ENCODE results near the gene YIPF1. TPM values are rescaled to one million over a fixed set of nuclear protein-coding genes. Genes with fewer than 3 reads are reported as not detected.

The YIPF1 gene
- total and polyA plus RNA-seq, 2 experiments from 2014 or later: 27.7 to 34.0 TPM

DNA sequence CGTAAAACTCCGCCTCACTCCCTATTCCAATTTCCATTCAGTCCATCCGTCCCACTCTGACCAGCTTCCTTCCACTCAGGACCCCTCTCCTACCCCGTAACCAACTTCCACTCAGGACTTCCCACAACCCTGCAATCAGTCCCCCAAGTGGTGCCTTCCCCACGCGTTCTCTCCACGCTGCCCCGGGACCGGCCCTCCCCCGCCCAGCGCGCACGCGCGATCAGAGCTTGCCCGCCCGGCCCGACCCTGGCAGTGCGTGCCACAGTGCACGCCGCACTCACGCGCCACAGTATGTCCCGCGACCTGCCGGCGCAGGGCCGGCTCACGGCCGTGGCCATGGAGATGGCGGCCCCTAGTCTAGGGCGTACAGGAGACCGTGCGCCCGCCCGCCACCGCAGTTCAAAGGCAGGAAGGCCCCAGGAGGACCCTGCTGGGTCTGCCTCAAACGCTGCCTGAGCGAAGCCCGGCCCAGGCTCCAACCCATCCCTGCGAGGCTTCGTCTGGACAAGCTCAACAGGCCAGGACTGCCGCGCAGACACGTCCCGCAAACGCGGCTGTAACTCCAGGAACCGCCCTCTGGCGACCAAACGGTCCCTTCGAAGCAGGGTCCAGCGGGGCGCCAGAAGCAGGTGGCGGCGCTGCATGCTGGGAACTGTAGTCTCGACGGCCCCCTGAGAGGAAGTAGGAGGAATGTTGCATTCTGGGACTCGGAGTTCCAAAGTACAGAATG lies 51.5 kb downstream of the YIPF1 start, which contains the start of gene NDC1:
Gene NDC1 (minus strand): TSS at position 373 of the 730 bp plus-strand sequence. CDS start 35 bp downstream, at position 338.
- no peaks in the 10 kb centered on the region for H4K20me1 ChIP-seq (ENCODE audit: insufficient read depth, poor library complexity, severe bottlenecking)
- peak within 1 kb of the TSS; percentile 62 for H2AFZ ChIP-seq
- peak within 1 kb of the TSS; percentile 69 for H3K4me2 ChIP-seq
- no peaks in the 10 kb centered on the region for H3K27me3 ChIP-seq
- no peaks in the 10 kb centered on the region for H3K9me2 ChIP-seq (replicated peaks; ENCODE audit: insufficient read depth)
- no peak for TF ChIP-seq EZH2 (IDR thresholded peaks at IDR 0.05; ENCODE audit: borderline replicate concordance)
- TF ChIP-seq, protein P1, sequence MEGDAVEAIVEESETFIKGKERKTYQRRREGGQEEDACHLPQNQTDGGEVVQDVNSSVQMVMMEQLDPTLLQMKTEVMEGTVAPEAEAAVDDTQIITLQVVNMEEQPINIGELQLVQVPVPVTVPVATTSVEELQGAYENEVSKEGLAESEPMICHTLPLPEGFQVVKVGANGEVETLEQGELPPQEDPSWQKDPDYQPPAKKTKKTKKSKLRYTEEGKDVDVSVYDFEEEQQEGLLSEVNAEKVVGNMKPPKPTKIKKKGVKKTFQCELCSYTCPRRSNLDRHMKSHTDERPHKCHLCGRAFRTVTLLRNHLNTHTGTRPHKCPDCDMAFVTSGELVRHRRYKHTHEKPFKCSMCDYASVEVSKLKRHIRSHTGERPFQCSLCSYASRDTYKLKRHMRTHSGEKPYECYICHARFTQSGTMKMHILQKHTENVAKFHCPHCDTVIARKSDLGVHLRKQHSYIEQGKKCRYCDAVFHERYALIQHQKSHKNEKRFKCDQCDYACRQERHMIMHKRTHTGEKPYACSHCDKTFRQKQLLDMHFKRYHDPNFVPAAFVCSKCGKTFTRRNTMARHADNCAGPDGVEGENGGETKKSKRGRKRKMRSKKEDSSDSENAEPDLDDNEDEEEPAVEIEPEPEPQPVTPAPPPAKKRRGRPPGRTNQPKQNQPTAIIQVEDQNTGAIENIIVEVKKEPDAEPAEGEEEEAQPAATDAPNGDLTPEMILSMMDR (IDR thresholded peaks at IDR 0.05; ENCODE audit: poor library complexity): peak; percentile 11
- peak; percentile 95 for DNase-seq (ENCODE audit: low spot score)
- WGBS (ENCODE audit: low lambda C conversion rate, missing lambda C conversion rate): under 1% methylated on average over 56 of the region's 59 CpGs
- no peaks in the 10 kb centered on the region for H3K36me3 ChIP-seq (replicated peaks; ENCODE audit: insufficient read depth, low read depth)
- H3K4me1 ChIP-seq (ENCODE audit: insufficient read depth): no peaks in the 10 kb centered on the region
- peak within 1 kb of the TSS; percentile 97 for H3K27ac ChIP-seq
- H3K9me3 ChIP-seq (ENCODE audit: low read depth): no peaks in the 10 kb centered on the region
- peak within 1 kb of the TSS; percentile 59 for H3K4me3 ChIP-seq
- H3K79me2 ChIP-seq: peaks cover 32% of the 10 kb centered on the region

- 1% methylated on average over 5 of the region's 5 CpGs for WGBS (ENCODE audit: low lambda C conversion rate, missing lambda C conversion rate)
- Histone ChIP-seq H2AFZ (peak overlapping the region; percentile 62), H3K27ac (peak overlapping the region; percentile 97), H3K36me3 (replicated peaks; ENCODE audit: insufficient read depth, low read depth) (no peaks in the 10 kb centered on the region), H3K9me2 (replicated peaks; ENCODE audit: insufficient read depth) (no peaks in the 10 kb centered on the region), H3K9me3 (ENCODE audit: low read depth) (no peaks in the 10 kb centered on the region), H3K4me1 (ENCODE audit: insufficient read depth) (no peaks in the 10 kb centered on the region), H3K4me2 (peak overlapping the region; percentile 69), H3K4me3 (peak overlapping the region; percentile 59), H3K79me2 (peaks cover 32% of the 10 kb centered on the region), H3K27me3 (no peaks in the 10 kb centered on the region), H4K20me1 (ENCODE audit: insufficient read depth, poor library complexity, severe bottlenecking) (no peaks in the 10 kb centered on the region)
- DNase-seq (ENCODE audit: low spot score): no peak
- TF ChIP-seq, protein P1 (IDR thresholded peaks at IDR 0.05; ENCODE audit: poor library complexity): no peak
- TF ChIP-seq EZH2 (IDR thresholded peaks at IDR 0.05; ENCODE audit: borderline replicate concordance) (no peak), EZH2phosphoT487 (IDR thresholded peaks at IDR 0.05; ENCODE audit: low read depth, severe bottlenecking, unreplicated experiment) (no peak)
Observed at GRCh38 chr1:53837646-53837923, 52.0 kb downstream of the YIPF1 start.

DNA sequence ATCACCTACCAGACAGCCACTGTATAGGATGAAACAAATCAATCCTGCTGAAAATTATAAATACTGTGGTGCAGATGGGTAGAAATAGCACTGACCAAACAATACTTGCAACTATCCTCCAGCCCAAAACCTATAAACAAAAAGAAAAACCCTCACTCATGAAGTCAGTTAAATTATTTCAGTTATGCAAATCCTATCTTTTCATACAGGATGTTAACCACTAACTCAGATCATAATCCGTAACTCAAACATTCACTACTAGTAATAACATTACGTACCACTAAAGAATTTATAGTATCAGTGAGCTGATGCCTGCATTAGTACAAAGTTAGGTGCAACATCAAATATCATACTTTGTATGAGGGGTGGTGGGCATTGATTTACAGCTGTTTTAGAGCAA lies 54.1 kb downstream of the YIPF1 start:
- H4K20me1 ChIP-seq (ENCODE audit: insufficient read depth, poor library complexity, severe bottlenecking): no peaks in the 10 kb centered on the region
- H2AFZ ChIP-seq: no peak overlapping the region
- no peaks in the 10 kb centered on the region for H3K27me3 ChIP-seq
- no peaks in the 10 kb centered on the region for H3K9me3 ChIP-seq (ENCODE audit: low read depth)
- no peaks in the 10 kb centered on the region for H3K36me3 ChIP-seq (replicated peaks; ENCODE audit: insufficient read depth, low read depth)
- DNase-seq (ENCODE audit: low spot score): no peak
- WGBS (ENCODE audit: low lambda C conversion rate, missing lambda C conversion rate): 81% methylated on average over 2 of the region's 2 CpGs
- H3K27ac ChIP-seq: no peak overlapping the region
- peaks cover 34% of the 10 kb centered on the region for H3K79me2 ChIP-seq
- no peak overlapping the region for H3K4me2 ChIP-seq
- no peak overlapping the region for H3K4me3 ChIP-seq
- no peaks in the 10 kb centered on the region for H3K4me1 ChIP-seq (ENCODE audit: insufficient read depth)
- no peaks in the 10 kb centered on the region for H3K9me2 ChIP-seq (replicated peaks; ENCODE audit: insufficient read depth)
- TF ChIP-seq EZH2 (IDR thresholded peaks at IDR 0.05; ENCODE audit: borderline replicate concordance) (no peak), EZH2phosphoT487 (IDR thresholded peaks at IDR 0.05; ENCODE audit: low read depth, severe bottlenecking, unreplicated experiment) (no peak)
- TF ChIP-seq, protein P1 (IDR thresholded peaks at IDR 0.05; ENCODE audit: poor library complexity): no peak
